ENCODE results near the gene DTNB. TPM values are rescaled to one million over a fixed set of nuclear protein-coding genes. Genes with fewer than 3 reads are reported as not detected.

Gene DTNB
- total RNA-seq, 1 donor from 2014 or later = 28.9 TPM

DNA sequence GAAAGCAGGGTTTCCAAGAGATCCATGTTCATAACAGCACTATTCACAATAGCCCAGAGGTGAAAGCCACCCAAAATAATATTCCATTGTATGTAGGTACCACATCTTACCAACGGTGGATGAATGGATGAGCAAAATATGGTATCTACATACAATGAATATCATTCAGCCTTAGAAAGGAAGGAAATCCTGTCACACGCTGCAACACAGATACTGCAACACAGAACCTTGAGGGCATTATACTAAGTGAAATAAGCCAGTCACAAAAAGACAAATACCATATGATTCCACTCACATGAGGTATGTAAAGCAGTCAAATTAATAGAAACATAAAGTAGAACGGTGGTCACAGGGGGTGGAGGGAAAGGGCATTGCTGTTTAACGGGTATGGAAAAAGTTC, 155.7 kb downstream of the DTNB start:
- H3K4me3 Mint-ChIP-seq = no peak overlapping the region

DNA sequence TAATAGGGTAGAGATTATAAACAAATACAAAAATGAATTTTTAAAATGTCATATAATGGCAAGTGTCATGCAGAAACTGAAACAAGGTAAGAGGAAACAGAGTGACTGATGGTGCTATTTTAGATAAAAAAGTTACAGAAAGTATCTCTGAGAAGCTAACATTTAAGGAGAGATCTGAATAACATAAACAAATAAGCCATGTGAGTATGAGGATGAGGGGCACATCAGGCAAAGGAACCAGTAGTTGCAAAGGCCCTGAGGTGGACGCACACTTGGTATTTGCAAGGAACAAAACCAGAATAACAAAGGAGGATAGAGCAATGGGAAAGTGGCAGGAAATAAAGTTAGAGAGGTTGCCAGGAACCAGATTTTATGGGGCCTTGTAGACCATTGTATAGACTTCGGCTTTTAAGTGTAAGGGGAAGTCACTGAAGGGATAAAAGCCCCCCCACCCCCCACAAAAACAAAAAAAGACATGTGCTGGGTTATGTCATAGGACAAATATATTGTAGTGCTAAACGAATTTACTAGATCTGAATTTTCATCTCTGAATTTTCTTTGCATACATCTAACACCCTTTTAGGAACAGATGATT, 159.2 kb downstream of the DTNB start:
- Mint-ChIP-seq H3K27me3 (ENCODE audit: insufficient read depth) (no peaks in the 10 kb centered on the region), H3K27ac (peak overlapping the region; percentile 61), H3K9me3 (no peaks in the 10 kb centered on the region), H3K36me3 (ENCODE audit: low read depth) (peaks cover 8% of the 10 kb centered on the region), H3K4me3 (peak overlapping the region; percentile 13), H3K4me1 (ENCODE audit: low read depth) (peaks cover 33% of the 10 kb centered on the region)
- no peak for DNase-seq (ENCODE audit: low spot score)
- intact Hi-C loops (cut with micrococcal nuclease) = no loop called here

More for the DNA sequence above, 155.7 kb downstream of the DTNB start:
- Mint-ChIP-seq H3K27ac (no peak overlapping the region), H3K4me1 (ENCODE audit: low read depth) (peaks cover 38% of the 10 kb centered on the region), H3K9me3 (no peaks in the 10 kb centered on the region), H3K36me3 (ENCODE audit: low read depth) (peaks cover 8% of the 10 kb centered on the region), H3K27me3 (ENCODE audit: insufficient read depth) (no peaks in the 10 kb centered on the region)
- intact Hi-C loops (cut with micrococcal nuclease) = no loop called here
- no peak for DNase-seq (ENCODE audit: low spot score)

DNA sequence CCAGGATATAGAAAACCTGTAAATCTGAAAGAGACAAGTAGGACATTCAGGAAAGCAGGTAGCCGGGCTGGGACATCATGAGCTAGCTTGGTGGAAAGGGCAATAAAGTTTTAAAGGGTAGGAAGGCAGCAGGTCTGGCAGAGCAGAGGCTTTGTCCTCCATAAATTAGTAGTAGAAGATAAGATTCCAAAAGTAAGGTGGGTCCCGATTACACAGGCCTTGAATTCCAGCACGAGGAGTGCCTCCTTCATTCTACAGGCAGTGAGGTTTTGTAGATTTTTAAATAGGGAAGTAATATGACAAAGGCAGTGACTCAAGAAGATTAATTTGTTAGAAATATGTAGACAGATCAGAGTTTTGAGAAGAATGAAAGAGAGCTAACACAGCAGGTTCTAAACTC, 160.7 kb downstream of the DTNB start:
- DNase-seq (ENCODE audit: low spot score) = no peak
- peaks cover 6% of the 10 kb centered on the region for H3K36me3 Mint-ChIP-seq (ENCODE audit: low read depth)
- no peaks in the 10 kb centered on the region for H3K27me3 Mint-ChIP-seq (ENCODE audit: insufficient read depth)
- H3K9me3 Mint-ChIP-seq = no peaks in the 10 kb centered on the region
- intact Hi-C loops (cut with micrococcal nuclease) = no loop called here
- no peak overlapping the region for H3K4me3 Mint-ChIP-seq
- peaks cover 30% of the 10 kb centered on the region for H3K4me1 Mint-ChIP-seq (ENCODE audit: low read depth)
- no peak overlapping the region for H3K27ac Mint-ChIP-seq

DNA sequence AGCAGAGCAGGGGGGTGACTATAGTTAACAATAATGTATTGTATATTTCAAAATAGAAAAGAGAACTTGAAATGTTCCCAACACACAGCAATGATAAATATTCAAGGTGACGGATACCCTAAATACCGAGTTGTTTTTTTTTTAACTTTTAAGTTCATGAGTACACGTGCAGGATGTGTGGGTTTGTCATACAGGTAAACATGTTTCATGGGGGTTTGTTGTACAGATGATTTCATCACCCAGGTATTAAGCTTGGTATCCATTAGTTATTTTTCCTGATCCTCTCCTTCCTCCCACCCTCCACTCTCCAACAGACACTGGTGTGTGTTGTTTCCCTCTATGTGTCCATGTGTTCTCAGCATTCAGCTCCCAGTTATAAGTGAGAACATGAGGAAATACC, 167.2 kb downstream of the DTNB start:
- no peak overlapping the region for H3K4me3 Mint-ChIP-seq
- intact Hi-C loops (cut with micrococcal nuclease) = no loop called here
- DNase-seq (ENCODE audit: low spot score) = no peak
- H3K4me1 Mint-ChIP-seq (ENCODE audit: low read depth) = no peaks in the 10 kb centered on the region
- H3K27ac Mint-ChIP-seq = no peak overlapping the region
- no peaks in the 10 kb centered on the region for H3K27me3 Mint-ChIP-seq (ENCODE audit: insufficient read depth)
- peaks cover 3% of the 10 kb centered on the region for H3K36me3 Mint-ChIP-seq (ENCODE audit: low read depth)
- H3K9me3 Mint-ChIP-seq = no peaks in the 10 kb centered on the region

DNA sequence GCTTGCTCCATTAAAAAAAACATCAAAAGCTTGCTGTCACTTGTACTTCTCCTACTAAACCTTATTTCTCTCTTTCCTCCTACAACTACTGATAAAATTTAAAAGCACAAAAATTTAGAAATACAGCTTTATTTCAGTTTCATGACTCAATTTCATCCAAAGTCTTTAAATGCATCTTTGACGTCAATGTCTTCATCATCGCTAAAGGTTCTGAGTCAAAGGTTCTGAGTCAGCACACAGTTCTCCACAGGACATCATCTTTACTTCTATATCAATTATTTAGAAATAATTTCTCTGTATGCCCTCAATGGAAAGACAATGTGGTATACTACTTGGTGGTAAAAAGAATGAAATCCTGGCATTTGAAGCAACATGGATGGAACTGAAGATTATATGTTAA, 167.8 kb downstream of the DTNB start:
- Mint-ChIP-seq H3K27me3 (ENCODE audit: insufficient read depth) (no peaks in the 10 kb centered on the region), H3K4me3 (no peak overlapping the region), H3K36me3 (ENCODE audit: low read depth) (peaks cover 3% of the 10 kb centered on the region), H3K27ac (no peak overlapping the region), H3K4me1 (ENCODE audit: low read depth) (no peaks in the 10 kb centered on the region), H3K9me3 (no peaks in the 10 kb centered on the region)
- DNase-seq (ENCODE audit: low spot score) = no peak
- intact Hi-C loops (cut with micrococcal nuclease) = no loop called here

GRCh38 chr2:25505182-25505581, 168.2 kb downstream of the DTNB start:
- intact Hi-C loops (cut with micrococcal nuclease) = no loop called here
- H3K4me1 Mint-ChIP-seq (ENCODE audit: low read depth) = no peaks in the 10 kb centered on the region

GRCh38 chr2:25504266-25504665, 169.1 kb downstream of the DTNB start:
- Mint-ChIP-seq H3K4me3 (no peak overlapping the region), H3K9me3 (no peaks in the 10 kb centered on the region), H3K36me3 (ENCODE audit: low read depth) (peaks cover 3% of the 10 kb centered on the region), H3K4me1 (ENCODE audit: low read depth) (no peaks in the 10 kb centered on the region), H3K27ac (no peak overlapping the region), H3K27me3 (ENCODE audit: insufficient read depth) (no peaks in the 10 kb centered on the region)
- intact Hi-C loops (cut with micrococcal nuclease) = no loop called here
- no peak for DNase-seq (ENCODE audit: low spot score)

More at GRCh38 chr2:25505182-25505581, 168.2 kb downstream of the DTNB start:
- H3K27me3 Mint-ChIP-seq (ENCODE audit: insufficient read depth) = no peaks in the 10 kb centered on the region
- no peak for DNase-seq (ENCODE audit: low spot score)
- no peaks in the 10 kb centered on the region for H3K9me3 Mint-ChIP-seq
- no peak overlapping the region for H3K4me3 Mint-ChIP-seq
- H3K36me3 Mint-ChIP-seq (ENCODE audit: low read depth) = peaks cover 3% of the 10 kb centered on the region
- no peak overlapping the region for H3K27ac Mint-ChIP-seq

DNA sequence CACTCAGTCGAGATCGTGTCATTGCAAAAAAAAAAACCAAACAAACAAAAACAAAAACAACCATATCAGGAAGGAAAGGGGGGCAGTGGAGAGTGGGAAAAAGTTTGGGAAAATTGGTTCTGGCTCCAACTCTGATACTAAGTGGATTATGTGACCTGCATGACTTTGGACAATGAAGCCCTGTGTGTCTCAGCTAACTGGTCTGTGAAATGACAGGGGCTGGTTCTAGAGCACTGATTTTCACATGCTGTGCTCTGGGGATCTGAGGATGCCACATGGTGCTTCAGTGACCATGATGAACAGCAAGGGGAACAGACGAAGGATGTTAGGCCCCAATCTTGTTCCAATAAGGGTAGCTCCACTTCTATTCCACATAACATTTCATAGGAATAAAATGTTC, 174.2 kb downstream of the DTNB start:
- Mint-ChIP-seq H3K36me3 (ENCODE audit: low read depth) (peaks cover 2% of the 10 kb centered on the region), H3K27me3 (ENCODE audit: insufficient read depth) (no peaks in the 10 kb centered on the region), H3K4me3 (no peak overlapping the region), H3K4me1 (ENCODE audit: low read depth) (no peaks in the 10 kb centered on the region), H3K27ac (no peak overlapping the region), H3K9me3 (no peaks in the 10 kb centered on the region)
- intact Hi-C loops (cut with micrococcal nuclease) = no loop called here
- DNase-seq (ENCODE audit: low spot score) = no peak

DNA sequence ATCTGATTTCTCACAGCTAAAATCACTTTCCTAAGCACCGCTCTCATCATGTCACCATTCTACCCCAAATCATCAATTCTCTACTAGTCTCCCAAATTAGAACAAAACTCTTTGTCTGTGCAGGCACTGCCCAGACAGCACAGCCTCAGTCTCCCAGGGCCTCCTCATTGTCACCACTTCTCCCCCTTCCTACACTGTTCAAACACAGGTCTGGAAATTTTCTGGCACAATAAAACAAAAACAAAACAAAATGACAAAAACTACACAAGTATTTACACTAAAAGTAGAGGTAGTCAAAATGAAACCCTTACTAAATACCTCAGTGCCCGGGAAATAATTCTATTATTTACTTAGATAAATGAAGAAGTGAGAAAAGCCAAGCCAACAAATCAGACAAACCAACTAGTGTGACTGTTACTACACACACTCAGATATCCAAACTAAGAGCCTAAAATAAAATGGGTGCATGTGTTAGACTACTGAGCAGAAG, 175.4 kb downstream of the DTNB start:
- DNase-seq (ENCODE audit: low spot score) = no peak
- intact Hi-C loops (cut with micrococcal nuclease) = no loop called here
- no peak overlapping the region for H3K4me3 Mint-ChIP-seq
- H3K27ac Mint-ChIP-seq = no peak overlapping the region
- no peaks in the 10 kb centered on the region for H3K27me3 Mint-ChIP-seq (ENCODE audit: insufficient read depth)
- H3K4me1 Mint-ChIP-seq (ENCODE audit: low read depth) = no peaks in the 10 kb centered on the region
- peaks cover 2% of the 10 kb centered on the region for H3K36me3 Mint-ChIP-seq (ENCODE audit: low read depth)
- no peaks in the 10 kb centered on the region for H3K9me3 Mint-ChIP-seq

DNA sequence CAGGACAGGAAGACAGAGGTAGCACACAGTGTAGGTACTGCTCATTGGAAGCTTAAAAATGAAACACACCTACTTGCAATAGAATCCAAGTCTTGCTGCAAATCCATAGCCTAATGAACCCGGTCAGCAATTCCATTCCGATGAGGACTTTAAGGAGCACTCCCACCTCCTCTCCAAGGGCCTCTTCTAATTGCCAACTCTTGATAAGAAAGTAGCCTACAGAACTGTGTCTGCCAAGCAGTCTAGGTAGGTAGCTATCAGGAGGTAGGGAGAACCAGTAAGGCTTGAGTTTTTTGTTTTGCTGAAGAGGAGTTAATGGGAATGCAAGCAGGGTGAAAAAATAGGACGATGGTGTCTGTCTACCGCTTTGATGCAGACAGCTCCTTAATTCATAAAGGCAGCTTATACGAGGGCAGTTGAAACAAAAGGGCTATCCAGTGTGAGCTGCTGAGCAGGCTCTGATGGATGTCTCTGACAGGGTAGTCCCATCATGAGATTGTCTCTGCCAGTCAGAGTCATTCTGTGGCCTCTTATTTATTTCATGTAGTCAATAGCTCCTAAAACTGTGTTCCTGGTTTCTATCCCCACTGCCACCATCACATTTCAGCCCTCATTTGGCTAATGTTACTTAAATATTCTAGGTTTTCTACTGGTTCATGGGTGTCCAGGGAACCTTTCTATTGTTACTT, 176.0 kb downstream of the DTNB start:
- Mint-ChIP-seq H3K4me3 (no peak overlapping the region), H3K27me3 (ENCODE audit: insufficient read depth) (no peaks in the 10 kb centered on the region), H3K4me1 (ENCODE audit: low read depth) (peaks cover 2% of the 10 kb centered on the region), H3K9me3 (no peaks in the 10 kb centered on the region), H3K36me3 (ENCODE audit: low read depth) (peaks cover 2% of the 10 kb centered on the region), H3K27ac (no peak overlapping the region)
- no peak for DNase-seq (ENCODE audit: low spot score)
- intact Hi-C loops (cut with micrococcal nuclease) = no loop called here

DNA sequence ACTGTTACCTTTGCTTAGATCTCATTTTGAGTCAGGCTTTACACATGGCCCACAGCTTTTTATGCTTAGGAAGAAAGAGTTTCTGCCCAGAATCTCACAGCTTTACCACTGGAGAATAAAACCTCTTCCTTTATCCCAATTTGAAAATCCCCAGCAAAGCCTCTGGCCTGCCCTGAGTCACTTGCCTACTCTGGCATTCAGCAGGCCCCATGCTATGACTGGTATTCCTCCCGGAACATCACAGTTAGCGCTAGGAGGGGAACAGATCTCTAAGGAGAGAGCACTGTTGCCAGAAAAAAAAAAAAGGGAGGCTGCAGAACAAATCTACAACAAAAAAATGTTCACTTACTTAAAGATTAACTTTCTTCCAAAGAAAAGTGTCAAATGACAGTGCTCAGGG, 178.8 kb downstream of the DTNB start:
- Mint-ChIP-seq H3K27ac (no peak overlapping the region), H3K9me3 (no peaks in the 10 kb centered on the region), H3K4me1 (ENCODE audit: low read depth) (peaks cover 7% of the 10 kb centered on the region), H3K27me3 (ENCODE audit: insufficient read depth) (no peaks in the 10 kb centered on the region), H3K4me3 (no peak overlapping the region), H3K36me3 (ENCODE audit: low read depth) (peaks cover 2% of the 10 kb centered on the region)
- intact Hi-C loops (cut with micrococcal nuclease) = no loop called here
- no peak for DNase-seq (ENCODE audit: low spot score)

GRCh38 chr2:25493207-25493606, 180.2 kb downstream of the DTNB start:
- Mint-ChIP-seq H3K4me1 (ENCODE audit: low read depth) (peaks cover 7% of the 10 kb centered on the region), H3K9me3 (no peaks in the 10 kb centered on the region), H3K27me3 (ENCODE audit: insufficient read depth) (no peaks in the 10 kb centered on the region), H3K36me3 (ENCODE audit: low read depth) (peaks cover 2% of the 10 kb centered on the region), H3K4me3 (no peak overlapping the region), H3K27ac (no peak overlapping the region)
- DNase-seq (ENCODE audit: low spot score) = no peak
- intact Hi-C loops (cut with micrococcal nuclease) = no loop called here

GRCh38 chr2:25492726-25493125, 180.7 kb downstream of the DTNB start:
- H3K27me3 Mint-ChIP-seq (ENCODE audit: insufficient read depth) = no peaks in the 10 kb centered on the region
- DNase-seq (ENCODE audit: low spot score) = no peak
- no peaks in the 10 kb centered on the region for H3K9me3 Mint-ChIP-seq
- H3K27ac Mint-ChIP-seq = no peak overlapping the region
- peaks cover 5% of the 10 kb centered on the region for H3K36me3 Mint-ChIP-seq (ENCODE audit: low read depth)
- no peak overlapping the region for H3K4me3 Mint-ChIP-seq
- peaks cover 7% of the 10 kb centered on the region for H3K4me1 Mint-ChIP-seq (ENCODE audit: low read depth)
- intact Hi-C loops (cut with micrococcal nuclease) = no loop called here

Measured in activated T-helper 1 cell treated with anti-CD3 and anti-CD28 coated beads, Interleukin-12 subunit alpha, Interleukin-12 subunit beta, Interleukin-2, Interleukin-4 antibody, amounts not matched to agents 30 ng/mL and 10 ng/mL and 1 ng/mL, durations not matched to agents 14 hours and 24 hours and 36 hours (primary cell).